ENCODE measurements around the gene CERS6.

The CERS6 gene

GRCh38 chr2:168565512-168565911, 109.4 kb downstream of the CERS6 start:
- DNase-seq (ENCODE audit: low read depth in 1 of 2, low spot score in 1 of 2): no peak

GRCh38 chr2:168566974-168567665, 111.0 kb downstream of the CERS6 start:
- no peak for DNase-seq (ENCODE audit: low read depth in 1 of 2, low spot score in 1 of 2)

GRCh38 chr2:168567836-168568235, 111.8 kb downstream of the CERS6 start:
- DNase-seq (ENCODE audit: low read depth in 1 of 2, low spot score in 1 of 2): no peak

GRCh38 chr2:168568476-168569267, 112.6 kb downstream of the CERS6 start:
- DNase-seq (ENCODE audit: low read depth in 1 of 2, low spot score in 1 of 2): no peak

- no peak for DNase-seq (ENCODE audit: low read depth in 1 of 2, low spot score in 1 of 2)
Observed at GRCh38 chr2:168571061-168571460, 115.0 kb downstream of the CERS6 start.

GRCh38 chr2:168573128-168573903, 117.2 kb downstream of the CERS6 start:
- DNase-seq (ENCODE audit: low read depth in 1 of 2, low spot score in 1 of 2): no peak

- DNase-seq (ENCODE audit: low read depth in 1 of 2, low spot score in 1 of 2): no peak
Observed at GRCh38 chr2:168574856-168575630, 119.0 kb downstream of the CERS6 start.

- DNase-seq (ENCODE audit: low read depth in 1 of 2, low spot score in 1 of 2): no peak
Observed at GRCh38 chr2:168577885-168578284, 121.8 kb downstream of the CERS6 start.

- DNase-seq (ENCODE audit: low read depth in 1 of 2, low spot score in 1 of 2): no peak
Observed at GRCh38 chr2:168583064-168583709, 127.1 kb downstream of the CERS6 start.

- DNase-seq (ENCODE audit: low read depth in 1 of 2, low spot score in 1 of 2): no peak
Observed at GRCh38 chr2:168583710-168584521, 127.8 kb downstream of the CERS6 start.

GRCh38 chr2:168584911-168585310, 128.8 kb downstream of the CERS6 start:
- DNase-seq (ENCODE audit: low read depth in 1 of 2, low spot score in 1 of 2): no peak

GRCh38 chr2:168585700-168586099, 129.6 kb downstream of the CERS6 start:
- DNase-seq (ENCODE audit: low read depth in 1 of 2, low spot score in 1 of 2): no peak

GRCh38 chr2:168587307-168587706, 131.2 kb downstream of the CERS6 start:
- DNase-seq (ENCODE audit: low read depth in 1 of 2, low spot score in 1 of 2): no peak

- DNase-seq (ENCODE audit: low read depth in 1 of 2, low spot score in 1 of 2): no peak
Observed at GRCh38 chr2:168589236-168590211, 133.5 kb downstream of the CERS6 start.

- no peak for DNase-seq (ENCODE audit: low read depth in 1 of 2, low spot score in 1 of 2)
Observed at GRCh38 chr2:168592181-168592831, 136.2 kb downstream of the CERS6 start.

GRCh38 chr2:168593713-168594112, 137.6 kb downstream of the CERS6 start:
- no peak for DNase-seq (ENCODE audit: low read depth in 1 of 2, low spot score in 1 of 2)

- no peak for DNase-seq (ENCODE audit: low read depth in 1 of 2, low spot score in 1 of 2)
Observed at GRCh38 chr2:168594778-168595177, 138.7 kb downstream of the CERS6 start.
